GM12891 (cell line): ENCODE measurements around the gene GPRC5A.

Experiments
- DNase-seq: peaks from one replicate; pipeline ENCODE4 v3.0.0; 2011; ENCODE audit warnings: low spot score; ENCODE audit not compliant: insufficient read length
- FAIRE-seq: peaks from 2 replicates; lab custom pipeline; 2011; peaks lifted over from hg19 to GRCh38; lab: Jason Lieb, UNC
- PAX5 ChIP-seq: IDR thresholded peaks from 2 replicates; pipeline ENCODE4 v1.6.1; 2011; ENCODE audit warnings: low read length, moderate library complexity, mild to moderate bottlenecking; ENCODE audit not compliant: insufficient read depth, severe bottlenecking
- POLR2A ChIP-seq: IDR thresholded peaks from 2 replicates; pipeline ENCODE4 v1.6.1; 2011; ENCODE audit warnings: low read depth, low read length, control low read depth
- POLR2AphosphoS5 ChIP-seq: IDR thresholded peaks from 2 replicates; pipeline ENCODE4 v1.6.1; 2011; ENCODE audit warnings: low read depth, low read length, control low read depth
- POU2F2 ChIP-seq: IDR thresholded peaks from 2 replicates; pipeline ENCODE4 v1.6.1; 2011; ENCODE audit warnings: low read depth, mild to moderate bottlenecking, control low read depth, low read length, moderate library complexity
- SPI1 ChIP-seq: IDR thresholded peaks from 2 replicates; pipeline ENCODE4 v1.6.1; 2011; ENCODE audit warnings: low read depth, low read length, control low read depth
- TAF1 ChIP-seq: IDR thresholded peaks from 2 replicates; pipeline ENCODE4 v1.6.1; 2011; ENCODE audit warnings: low read depth, low read length, control low read depth

The GPRC5A gene

DNA sequence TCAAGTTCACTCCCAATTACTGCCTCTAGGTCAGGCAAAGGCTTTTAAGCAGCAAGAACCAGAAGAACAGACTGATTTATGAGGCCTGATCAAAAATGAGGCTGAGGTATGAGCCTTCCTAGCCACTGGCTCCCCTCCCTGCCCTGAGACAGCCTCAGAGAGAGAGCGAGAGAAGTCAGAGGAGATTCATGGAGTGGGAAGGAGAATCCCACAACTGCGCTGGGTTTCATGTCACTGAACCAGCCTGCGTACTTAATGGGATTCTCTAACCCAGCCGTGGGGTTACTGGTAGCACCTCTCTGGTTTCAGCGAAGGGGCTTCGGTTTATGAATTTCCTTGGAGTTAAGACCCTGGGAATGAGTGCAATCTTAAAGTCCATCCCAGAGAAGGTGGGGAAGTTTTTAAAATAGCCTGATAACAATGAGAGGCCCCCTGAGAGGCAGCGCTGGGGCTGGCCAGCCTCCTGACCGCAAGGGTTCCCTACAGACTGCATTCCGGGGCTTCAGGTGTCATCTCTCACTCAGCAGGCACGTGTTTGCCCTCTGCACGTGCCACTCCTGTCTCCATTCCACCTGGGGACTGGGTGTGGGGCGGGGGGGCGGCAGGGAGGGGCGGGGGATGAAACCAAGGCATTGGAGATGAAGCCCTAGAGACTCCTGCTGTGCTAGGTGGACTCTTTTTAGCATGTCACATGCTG, 6.1 kb upstream of the GPRC5A start:
- FAIRE-seq (no peak), DNase-seq (no peak)
- TF ChIP-seq SPI1 (no peak), POU2F2 (no peak), PAX5 (no peak), POLR2A (no peak), TAF1 (no peak), POLR2AphosphoS5 (no peak)

DNA sequence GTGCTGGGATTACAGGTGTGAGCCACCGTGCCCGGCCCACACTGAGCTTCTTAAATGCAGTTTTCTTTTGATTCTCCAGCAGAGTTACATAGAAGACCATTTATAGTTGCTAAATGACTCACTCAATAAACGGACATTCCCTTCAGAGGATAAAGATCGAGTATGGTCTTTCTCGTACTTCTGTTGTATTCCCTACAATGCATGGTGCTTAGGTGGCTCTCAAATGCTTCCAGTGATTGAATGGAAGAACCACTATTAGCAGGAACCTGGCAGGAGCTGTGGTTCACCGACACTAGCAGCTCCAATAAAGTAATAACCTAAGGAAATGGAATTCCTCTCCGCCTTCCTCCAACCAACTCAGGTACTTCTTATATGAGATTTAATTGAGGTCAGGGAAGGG, 3.9 kb upstream of the GPRC5A start:
- DNase-seq (no peak), FAIRE-seq (no peak)
- TF ChIP-seq POLR2AphosphoS5 (no peak), POU2F2 (no peak), POLR2A (no peak), PAX5 (no peak), SPI1 (no peak), TAF1 (no peak)

DNA sequence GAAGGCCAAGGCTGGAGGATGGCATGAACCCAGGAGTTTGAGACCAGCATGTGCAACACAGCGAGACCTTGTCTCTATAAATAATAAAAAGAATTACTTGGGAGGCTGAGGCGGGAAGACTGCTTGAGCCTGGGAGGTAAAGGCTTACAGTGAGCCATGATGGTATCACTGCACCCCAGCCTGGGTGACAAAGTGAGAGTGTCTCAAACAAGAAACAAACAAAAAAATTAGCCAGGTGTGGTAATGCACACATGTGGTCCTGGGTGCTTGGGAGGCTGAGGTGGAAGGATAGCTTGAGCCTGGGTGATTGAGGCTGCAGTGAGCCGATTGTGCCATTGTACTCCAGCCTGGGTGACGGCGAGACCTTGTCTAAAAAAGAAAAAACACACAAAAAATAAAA, 1.7 kb upstream of the GPRC5A start:
- TF ChIP-seq TAF1 = no peak
- no peak for TF ChIP-seq POU2F2
- TF ChIP-seq POLR2A = no peak
- no peak for TF ChIP-seq SPI1
- TF ChIP-seq PAX5 = no peak
- TF ChIP-seq POLR2AphosphoS5 = no peak
- DNase-seq = no peak
- no peak for FAIRE-seq

DNA sequence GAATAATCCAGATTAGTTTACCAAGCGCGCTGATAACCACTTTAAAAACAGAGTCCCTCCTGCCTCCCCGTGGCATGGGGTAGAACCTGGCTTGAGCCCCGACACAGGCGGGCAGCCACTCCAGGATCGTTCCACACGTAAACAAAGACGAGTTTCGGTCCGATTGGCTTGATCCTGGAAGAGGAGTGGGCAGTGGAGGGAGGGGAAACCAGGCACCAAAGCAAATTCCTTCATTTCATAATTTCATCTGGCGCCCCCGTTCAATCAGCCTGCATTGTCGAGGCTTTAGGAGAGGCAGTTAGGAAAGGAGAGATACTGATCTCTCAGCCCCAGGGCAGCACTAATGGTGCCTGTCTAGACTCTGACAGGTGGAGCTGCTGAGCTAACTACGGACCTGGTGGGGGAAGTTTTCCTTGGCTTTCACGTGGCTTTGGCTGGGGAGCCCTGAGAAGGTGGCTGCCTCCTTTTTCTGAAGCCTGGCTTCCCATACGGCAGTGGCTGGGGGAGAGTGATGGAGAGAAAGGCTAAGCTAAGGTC, 751 bp upstream of the GPRC5A start:
- no peak for FAIRE-seq
- TF ChIP-seq POLR2A (no peak), SPI1 (no peak), PAX5 (no peak), POLR2AphosphoS5 (no peak), POU2F2 (no peak), TAF1 (no peak)

DNA sequence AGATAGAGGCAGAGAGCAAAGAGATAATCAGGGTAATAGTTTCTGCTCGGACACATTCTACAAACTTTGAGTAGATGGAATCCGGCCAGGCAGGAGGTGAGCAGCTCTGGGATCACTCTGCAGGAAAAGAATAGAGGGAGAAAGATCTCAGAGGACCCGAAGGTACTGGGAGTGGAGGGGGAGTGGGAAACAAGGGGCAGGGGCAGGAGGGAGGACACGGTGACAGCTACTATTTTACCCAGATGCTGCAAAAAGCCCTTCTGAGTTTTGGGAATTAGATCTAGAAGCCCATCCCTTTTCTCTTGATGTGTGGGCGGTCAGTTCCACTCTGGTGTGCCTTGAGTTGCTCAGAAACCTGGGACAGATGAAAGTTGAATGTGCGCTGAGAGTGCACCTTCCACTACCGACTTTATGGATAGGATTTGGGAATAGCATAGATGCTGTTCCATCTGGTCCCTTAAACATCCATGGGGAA, 556 bp downstream of the GPRC5A start:
- TF ChIP-seq TAF1 = no peak
- TF ChIP-seq PAX5 = no peak
- no peak for TF ChIP-seq POLR2AphosphoS5
- TF ChIP-seq SPI1 = no peak
- no peak for TF ChIP-seq POU2F2
- TF ChIP-seq POLR2A = no peak
- FAIRE-seq = no peak
- no peak for DNase-seq

More for the DNA sequence above, 751 bp upstream of the GPRC5A start:
- DNase-seq = no peak

DNA sequence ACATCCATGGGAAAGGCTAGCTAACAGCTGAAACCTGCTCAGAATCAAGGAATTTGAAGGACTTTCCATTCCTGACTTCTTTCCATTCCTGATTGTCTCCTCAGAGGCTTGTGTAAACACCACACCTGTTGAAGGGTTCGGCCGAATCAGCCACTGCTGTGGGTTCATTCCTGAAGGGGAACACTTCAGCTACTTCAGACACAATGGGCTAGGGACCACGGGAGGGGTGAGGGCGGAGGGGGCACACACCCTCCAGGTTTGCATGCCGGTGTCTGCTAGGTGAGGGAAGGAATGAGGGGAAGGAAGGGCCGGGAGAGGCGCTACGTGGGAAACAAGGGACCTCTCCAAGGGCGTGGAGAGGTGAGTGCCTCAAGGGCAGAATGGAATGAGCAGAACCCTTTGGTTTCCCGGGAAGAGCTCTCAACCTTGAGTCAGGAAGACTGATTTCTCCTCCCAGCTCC, 1.3 kb downstream of the GPRC5A start:
- no peak for DNase-seq
- TF ChIP-seq POLR2AphosphoS5 (no peak), POLR2A (no peak), PAX5 (no peak), TAF1 (no peak), POU2F2 (no peak), SPI1 (no peak)
- no peak for FAIRE-seq

DNA sequence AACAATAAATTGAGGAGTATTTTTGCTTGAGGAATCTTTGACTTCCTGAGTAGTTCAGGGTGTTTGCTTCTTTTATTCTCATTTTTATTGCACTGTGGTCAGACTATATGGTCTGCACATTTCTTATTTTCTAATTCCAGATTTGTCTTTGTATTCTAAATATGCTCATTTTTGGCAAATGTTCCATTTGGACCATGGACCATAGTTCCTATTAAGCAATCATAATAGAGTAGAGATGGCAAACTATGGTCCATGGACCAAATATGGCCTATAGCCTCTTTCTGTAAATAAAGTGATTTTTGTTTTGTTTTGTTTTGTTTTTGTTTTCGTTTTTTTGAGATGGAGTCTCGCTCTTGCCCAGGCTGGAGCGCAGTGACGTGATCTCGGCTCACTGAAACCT, 2.1 kb downstream of the GPRC5A start:
- TF ChIP-seq SPI1 (no peak), PAX5 (no peak), POU2F2 (no peak), POLR2A (no peak), POLR2AphosphoS5 (no peak), TAF1 (no peak)
- DNase-seq = no peak
- FAIRE-seq = no peak

DNA sequence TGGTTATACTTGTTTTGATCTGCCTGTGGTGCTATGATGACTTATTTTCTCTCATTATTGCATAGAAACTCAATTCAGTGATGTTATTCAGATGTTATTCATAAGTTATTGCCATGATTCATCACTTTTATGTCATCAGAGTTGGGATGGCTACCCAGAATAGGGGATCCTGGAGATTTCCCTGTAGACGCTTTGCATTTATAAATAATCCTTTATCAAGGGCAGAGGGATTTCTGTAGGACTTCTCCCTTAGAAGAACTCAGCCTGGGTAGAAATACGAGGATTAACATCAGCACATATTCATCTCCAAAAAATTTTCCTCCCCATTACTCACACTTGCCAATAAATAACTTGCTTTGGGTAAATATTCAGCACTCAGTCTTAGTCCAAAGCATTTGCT, 4.9 kb downstream of the GPRC5A start:
- no peak for TF ChIP-seq PAX5
- no peak for TF ChIP-seq POLR2AphosphoS5
- no peak for TF ChIP-seq TAF1
- no peak for TF ChIP-seq POU2F2
- no peak for TF ChIP-seq POLR2A
- no peak for TF ChIP-seq SPI1
- FAIRE-seq (no peak), DNase-seq (no peak)

DNA sequence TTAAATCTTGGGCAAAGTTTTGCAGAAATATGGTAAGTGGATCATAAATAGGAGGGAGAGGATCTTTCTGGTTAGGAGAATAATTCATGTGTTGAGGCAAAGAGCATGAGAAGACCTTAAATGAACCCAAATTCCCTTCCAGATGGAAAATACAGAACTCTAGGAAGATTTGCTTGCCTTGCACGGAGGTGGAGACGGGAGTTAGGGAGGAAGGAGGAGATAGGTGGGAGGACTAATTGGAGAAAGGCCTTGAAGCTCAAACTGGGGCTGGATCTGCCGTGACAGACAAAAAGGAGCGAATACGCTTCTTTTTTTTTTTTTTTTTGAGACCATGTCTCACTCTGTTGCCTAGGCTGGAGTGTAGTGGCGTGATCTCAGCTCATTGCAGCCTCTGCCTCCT, 5.9 kb downstream of the GPRC5A start:
- no peak for TF ChIP-seq PAX5
- FAIRE-seq = no peak
- no peak for DNase-seq

DNA sequence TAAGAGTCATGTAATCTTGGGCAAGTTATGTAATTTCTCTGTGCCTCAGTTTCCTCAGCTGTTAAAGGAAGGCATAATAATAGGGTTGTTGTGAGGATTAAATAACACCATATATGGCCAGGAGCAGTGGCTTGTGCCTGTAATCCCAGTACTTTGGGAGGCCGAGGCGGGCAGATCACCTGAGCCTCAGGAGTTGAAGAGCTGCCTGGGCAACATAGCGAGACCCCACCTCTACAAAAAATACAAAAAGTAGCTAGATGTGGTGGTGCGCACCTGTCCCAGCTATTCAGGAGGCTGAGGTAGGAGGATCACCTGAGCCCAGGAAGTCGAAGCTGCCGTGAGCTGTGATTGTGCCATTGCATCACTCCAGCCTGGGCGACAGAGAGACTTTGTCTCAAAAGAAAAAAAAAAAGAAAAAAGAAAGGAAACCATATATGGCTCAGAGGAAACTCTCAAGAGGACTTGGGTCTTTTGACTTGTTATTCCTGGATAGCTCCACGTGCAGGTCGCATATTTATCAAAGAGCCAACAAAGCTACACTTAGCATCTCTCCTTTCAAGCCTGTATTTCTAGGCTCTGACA, 6.9 kb downstream of the GPRC5A start:
- DNase-seq (no peak), FAIRE-seq (no peak)
- TF ChIP-seq TAF1 = no peak
- TF ChIP-seq POLR2A = no peak
- TF ChIP-seq SPI1 = no peak
- TF ChIP-seq POU2F2 = no peak
- TF ChIP-seq PAX5 = no peak
- no peak for TF ChIP-seq POLR2AphosphoS5
